ENCODE results near the gene ATF3. TPM values are rescaled to one million over a fixed set of nuclear protein-coding genes. Genes with fewer than 3 reads are reported as not detected.

ATF3 gene
- total RNA-seq, 2 experiments from 2014 or later = 38.6 to 38.9 TPM

GRCh38 chr1:212618466-212619210 lies 10.1 kb downstream of the ATF3 start:
- ChIA-PET CTCF (interaction anchor here (1.6 kb wide), 1 partner anchor 47 kb away, joined by 6 read pairs; no protein-coding TSS in a partner anchor), POLR2A (interaction anchor here (1.1 kb wide), 1 partner anchor 10 kb away, joined by 3 read pairs; the partner anchor contains the start of gene ATF3)

- POLR2A ChIA-PET = no interaction called here
- CTCF ChIA-PET = interaction anchor here (1.4 kb wide), 1 partner anchor 144 kb away, joined by 6 read pairs; no protein-coding TSS in a partner anchor
Measured at GRCh38 chr1:212620293-212620692, 11.7 kb downstream of the ATF3 start.

GRCh38 chr1:212621043-212621948 lies 12.7 kb downstream of the ATF3 start:
- POLR2A ChIA-PET = no interaction called here
- CTCF ChIA-PET = interaction anchor here (1.4 kb wide), 1 partner anchor 145 kb away, joined by 6 read pairs; no protein-coding TSS in a partner anchor

- CTCF ChIA-PET = no interaction called here
- POLR2A ChIA-PET = no interaction called here
Measured at GRCh38 chr1:212621949-212622305, 13.4 kb downstream of the ATF3 start.

GRCh38 chr1:212622467-212622866 lies 13.9 kb downstream of the ATF3 start:
- CTCF ChIA-PET = no interaction called here
- POLR2A ChIA-PET = no interaction called here

- ChIA-PET POLR2A (no interaction called here), CTCF (no interaction called here)
Measured at GRCh38 chr1:212622906-212623305, 14.3 kb downstream of the ATF3 start.

GRCh38 chr1:212623603-212624002 lies 15.0 kb downstream of the ATF3 start:
- POLR2A ChIA-PET = no interaction called here
- CTCF ChIA-PET = no interaction called here

- CTCF ChIA-PET = no interaction called here
- POLR2A ChIA-PET = no interaction called here
Measured at GRCh38 chr1:212624976-212625501, 16.5 kb downstream of the ATF3 start.

- CTCF ChIA-PET = no interaction called here
- POLR2A ChIA-PET = no interaction called here
Measured at GRCh38 chr1:212625781-212626450, 17.4 kb downstream of the ATF3 start.

GRCh38 chr1:212628046-212628445 lies 19.5 kb downstream of the ATF3 start:
- ChIA-PET POLR2A (no interaction called here), CTCF (no interaction called here)

- POLR2A ChIA-PET = no interaction called here
- CTCF ChIA-PET = interaction anchor here (1.2 kb wide), 1 partner anchor 17 kb away, joined by 3 read pairs; no protein-coding TSS in a partner anchor
Measured at GRCh38 chr1:212628813-212629415, 20.4 kb downstream of the ATF3 start.

- CTCF ChIA-PET = interaction anchor here (1.0 to 1.2 kb wide), 2 partner anchors 17 to 103 kb away, joined by 3 read pairs; no protein-coding TSS in a partner anchor
- POLR2A ChIA-PET = no interaction called here
Measured at GRCh38 chr1:212629450-212630157, 21.0 kb downstream of the ATF3 start.

- ChIA-PET CTCF (interaction anchor here (0.7 to 1.3 kb wide), 4 partner anchors 18 to 162 kb away, joined by 3 to 4 read pairs (median 3); no protein-coding TSS in a partner anchor), POLR2A (no interaction called here)
Measured at GRCh38 chr1:212630158-212630900, 21.8 kb downstream of the ATF3 start.

- ChIA-PET POLR2A (no interaction called here), CTCF (interaction anchor here (0.7 to 1.9 kb wide), 3 partner anchors 32 to 156 kb away, joined by 3 to 8 read pairs (median 3); no protein-coding TSS in a partner anchor)
Measured at GRCh38 chr1:212633161-212633560, 24.6 kb downstream of the ATF3 start.

- ChIA-PET POLR2A (no interaction called here), CTCF (interaction anchor here (0.7 to 1.9 kb wide), 4 partner anchors 25 to 262 kb away, joined by 3 to 8 read pairs (median 4); no protein-coding TSS in a partner anchor)
Measured at GRCh38 chr1:212634252-212634651, 25.7 kb downstream of the ATF3 start.

- ChIA-PET POLR2A (no interaction called here), CTCF (interaction anchor here (0.8 to 1.2 kb wide), 2 partner anchors 26 to 30 kb away, joined by 3 read pairs; no protein-coding TSS in a partner anchor)
Measured at GRCh38 chr1:212635141-212635631, 26.6 kb downstream of the ATF3 start.

- CTCF ChIA-PET = no interaction called here
- POLR2A ChIA-PET = no interaction called here
Measured at GRCh38 chr1:212637902-212638301, 29.3 kb downstream of the ATF3 start.

Data from activated CD8-positive, alpha-beta memory T cell treated with anti-CD3 and anti-CD28 coated beads for 36 hours (primary cell).